Activated CD8-positive, alpha-beta memory T cell treated with anti-CD3 and anti-CD28 coated beads for 4 hours (primary cell): ENCODE results near the gene CLCNKB.

Experiments
- DNase-seq, 2 donors: peaks; one replicate each; pipeline ENCODE4 v3.0.0-alpha.2; 2020; ENCODE audit warnings: low read depth in 2 of 2

CLCNKB gene

DNA sequence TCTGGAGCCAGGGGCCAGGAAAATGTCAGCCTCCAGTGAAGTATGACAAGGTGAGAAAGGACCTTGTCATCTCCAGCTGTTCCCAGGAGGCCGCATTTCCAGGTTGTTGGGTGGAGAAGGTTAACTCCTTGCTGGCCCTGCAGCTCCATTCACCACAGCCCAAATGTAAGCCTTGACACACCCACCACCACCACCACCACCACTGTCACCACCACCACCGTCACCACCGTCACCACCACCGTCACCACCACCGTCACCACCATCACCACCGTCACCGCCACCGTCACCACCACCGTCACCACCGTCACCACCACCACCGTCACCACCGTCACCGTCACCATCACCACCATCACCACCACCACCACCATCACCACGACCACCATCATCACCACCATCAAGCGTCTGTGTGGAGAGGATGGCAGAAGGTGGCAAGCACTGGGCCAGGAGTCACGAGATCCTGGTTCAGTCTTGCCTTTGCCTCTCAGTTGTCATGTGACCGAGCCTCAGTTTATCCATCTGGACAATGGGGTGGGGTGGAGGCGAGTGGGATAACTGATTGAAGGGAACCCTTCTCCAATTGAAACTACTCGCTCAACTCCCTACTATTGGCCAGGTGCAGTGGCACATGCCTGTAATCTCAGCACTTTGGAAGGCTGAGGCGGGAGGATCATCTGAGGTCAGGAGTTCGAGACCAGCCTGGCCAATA lies 51.0 kb downstream of the CLCNKB start:
- no peak for DNase-seq

DNA sequence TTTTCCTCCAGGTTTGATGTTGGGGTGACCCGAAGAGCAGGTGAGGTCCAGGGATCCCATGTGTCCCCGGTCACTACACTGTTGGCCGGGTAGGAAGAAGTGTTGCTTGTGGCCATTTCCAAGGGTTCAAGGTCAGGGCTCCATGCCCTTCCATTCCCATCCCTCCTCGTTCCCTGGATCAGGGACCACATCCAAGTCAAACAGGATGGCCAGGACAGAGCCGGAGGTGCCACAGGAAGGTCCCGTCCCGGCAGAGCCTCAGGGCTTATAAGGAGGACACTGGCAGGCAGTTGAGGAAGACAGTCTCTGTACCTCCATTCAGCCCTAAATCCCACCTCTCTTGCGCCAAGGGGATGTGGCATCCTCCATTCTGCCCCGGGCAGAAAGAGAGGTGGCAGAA lies 51.9 kb downstream of the CLCNKB start:
- no peak for DNase-seq

DNA sequence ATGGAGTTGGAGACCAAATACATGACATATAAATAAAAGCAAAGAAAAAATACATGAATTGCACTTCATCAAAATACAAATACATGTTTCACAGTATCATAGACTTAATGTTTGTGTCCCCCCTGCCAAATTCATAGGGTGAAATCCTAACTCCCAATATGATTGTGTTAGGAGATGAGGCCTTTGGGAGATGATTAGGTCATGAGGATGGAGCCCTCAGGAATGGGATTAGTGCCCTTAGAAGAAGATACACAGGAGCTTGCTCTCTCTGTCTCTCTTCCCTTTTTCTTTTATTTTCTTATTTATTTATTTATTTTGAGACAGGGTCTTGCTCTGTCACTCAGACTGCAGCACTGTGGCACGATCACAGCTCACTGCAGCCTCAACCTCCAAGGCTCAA lies 55.8 kb downstream of the CLCNKB start:
- DNase-seq: no peak

DNA sequence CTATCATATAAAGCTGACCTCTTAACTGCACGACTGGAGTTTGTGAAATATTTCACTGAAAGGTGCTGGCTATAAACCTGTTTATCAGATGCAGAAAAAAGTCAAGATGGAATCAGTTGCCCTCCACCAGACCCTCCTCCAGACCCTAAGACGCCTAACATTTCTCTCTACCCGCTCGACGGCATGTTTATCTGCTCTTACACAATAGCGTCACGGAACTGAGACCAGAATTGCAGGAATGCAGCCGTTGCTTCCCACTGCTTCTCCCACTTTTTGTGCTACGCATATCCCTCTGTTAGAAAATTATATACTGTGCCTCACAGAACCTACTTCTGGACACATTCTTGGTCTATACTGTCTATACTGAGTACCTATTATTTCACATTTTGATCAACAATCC lies 58.0 kb downstream of the CLCNKB start:
- DNase-seq: no peak
